ENCODE measurements around the gene DOCK3.
"Not testable (repeated sequence)": the region's sequence is repeated elsewhere in the genome, so short reads cannot be mapped to it uniquely, and the experiment has no call there.

Gene DOCK3

DNA sequence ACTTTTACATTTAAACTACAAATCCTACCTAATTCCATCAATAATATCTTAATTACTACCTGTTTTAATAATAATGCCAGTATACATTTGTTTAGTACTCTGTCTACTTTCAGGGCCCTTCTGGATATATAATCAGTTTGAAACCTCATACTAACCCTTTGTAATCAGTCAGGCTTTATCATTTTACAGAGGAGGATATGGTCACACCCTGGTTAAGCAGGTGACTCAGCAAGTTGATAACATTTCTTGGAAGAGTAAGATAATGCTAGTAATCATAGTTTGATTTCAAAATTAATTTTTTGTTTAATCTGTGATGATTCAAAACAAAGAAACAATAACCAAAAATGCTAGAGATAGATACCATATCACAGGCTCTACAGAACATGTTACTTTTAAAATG, 502.2 kb downstream of the DOCK3 start:
- DNase-seq (ENCODE audit: low read depth) = no peak
- H3K4me3 ChIP-seq (ENCODE audit: low read depth, low read length) = no peak overlapping the region
- no peak for TF ChIP-seq CTCF (conservative IDR thresholded peaks at IDR 0.05; ENCODE audit: low read depth, low read length)

DNA sequence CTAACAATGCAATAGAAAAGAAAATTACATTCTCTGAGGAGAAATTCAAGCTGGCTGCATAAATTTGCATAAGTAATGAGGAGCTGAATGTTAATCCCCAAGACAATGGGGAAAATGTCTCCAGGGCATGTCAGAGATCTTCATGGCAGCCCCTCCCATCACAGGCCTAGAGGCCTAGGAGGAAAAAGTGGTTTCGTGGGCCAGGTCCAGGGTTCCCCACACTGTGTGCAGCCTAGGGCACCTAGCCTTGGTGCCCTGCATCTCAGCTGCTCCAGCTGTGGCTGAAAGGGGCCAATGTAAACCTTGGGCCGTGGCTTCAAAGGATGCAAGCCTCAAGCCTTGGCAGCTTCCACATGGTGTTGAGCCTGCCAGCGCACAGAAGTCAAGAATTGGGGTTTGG, 511.7 kb downstream of the DOCK3 start:
- not testable (repeated sequence) for H3K4me3 ChIP-seq (ENCODE audit: low read depth, low read length); DNase-seq (ENCODE audit: low read depth)

- H3K4me3 ChIP-seq (ENCODE audit: low read depth, low read length) = no peak overlapping the region
- no peak for DNase-seq (ENCODE audit: low read depth)
- no peak for TF ChIP-seq CTCF (conservative IDR thresholded peaks at IDR 0.05; ENCODE audit: low read depth, low read length)
Measured at GRCh38 chr3:51190199-51190598, 515.5 kb downstream of the DOCK3 start.

DNA sequence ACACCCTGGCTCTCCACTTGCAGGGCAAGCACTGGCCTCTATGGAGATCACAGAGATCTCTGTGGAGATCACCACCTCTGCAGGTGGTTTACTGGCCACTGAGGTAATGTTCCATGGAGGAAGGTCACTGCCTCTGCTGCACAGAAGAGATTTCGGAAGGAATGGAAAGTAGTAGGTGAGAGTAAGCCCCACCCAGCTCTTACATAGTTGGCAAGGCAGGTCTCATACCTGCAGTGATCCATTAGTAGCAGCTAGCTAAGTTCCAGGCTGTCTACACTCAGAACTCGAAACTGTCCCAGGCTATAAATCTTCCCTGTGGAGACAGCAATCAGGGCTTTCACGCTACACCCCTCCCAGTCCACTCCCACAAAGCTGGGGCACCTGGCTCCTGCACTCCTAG, 516.1 kb downstream of the DOCK3 start:
- no peak overlapping the region for H3K4me3 ChIP-seq (ENCODE audit: low read depth, low read length)
- no peak for TF ChIP-seq CTCF (conservative IDR thresholded peaks at IDR 0.05; ENCODE audit: low read depth, low read length)
- DNase-seq (ENCODE audit: low read depth) = no peak

DNA sequence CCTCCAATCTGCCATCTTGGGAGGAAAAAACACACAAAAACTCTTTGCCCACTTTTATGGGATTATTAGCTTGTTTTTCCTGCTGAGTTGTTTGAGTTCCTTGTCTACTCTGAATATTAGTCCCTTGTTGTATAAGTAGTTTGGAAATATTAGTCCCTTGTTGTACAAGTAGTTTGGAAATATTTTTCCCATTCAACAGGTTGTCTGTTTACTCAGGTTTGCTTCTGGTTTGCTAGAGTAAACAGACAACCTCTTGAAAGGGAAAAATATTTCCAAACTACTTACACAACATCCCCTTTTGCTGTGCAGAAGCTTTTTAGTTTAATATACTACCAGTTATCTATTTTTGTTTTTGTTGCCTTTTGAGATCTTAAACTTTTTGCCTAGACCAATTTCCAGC, 517.0 kb downstream of the DOCK3 start:
- no peak for DNase-seq (ENCODE audit: low read depth)
- no peak for TF ChIP-seq CTCF (conservative IDR thresholded peaks at IDR 0.05; ENCODE audit: low read depth, low read length)
- H3K4me3 ChIP-seq (ENCODE audit: low read depth, low read length) = no peak overlapping the region

GRCh38 chr3:51198477-51198876, 523.8 kb downstream of the DOCK3 start:
- no peak for TF ChIP-seq CTCF (conservative IDR thresholded peaks at IDR 0.05; ENCODE audit: low read depth, low read length)
- no peak for DNase-seq (ENCODE audit: low read depth)
- H3K4me3 ChIP-seq (ENCODE audit: low read depth, low read length) = no peak overlapping the region

GRCh38 chr3:51199296-51199695, 524.6 kb downstream of the DOCK3 start:
- not testable (repeated sequence) for H3K4me3 ChIP-seq (ENCODE audit: low read depth, low read length); DNase-seq (ENCODE audit: low read depth)

DNA sequence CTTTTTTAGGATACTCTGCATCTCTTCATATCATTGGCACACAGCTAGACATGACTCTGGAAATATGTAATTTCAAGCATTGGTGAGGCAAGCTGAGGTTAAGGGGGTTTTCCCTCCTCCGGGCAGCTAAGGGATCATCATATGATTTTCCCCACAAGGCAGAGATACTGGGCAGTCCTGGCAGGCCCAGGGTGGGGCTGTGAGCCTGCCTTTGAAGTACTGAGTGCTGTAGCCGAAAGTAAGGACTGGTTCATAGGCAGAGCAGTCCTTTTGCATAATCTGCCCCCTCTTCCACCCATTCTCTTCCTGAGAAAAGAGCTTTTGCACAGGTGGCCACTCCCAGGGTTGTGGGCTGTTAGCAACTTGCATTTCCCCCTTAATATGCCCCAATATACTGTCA, 541.6 kb downstream of the DOCK3 start:
- DNase-seq (ENCODE audit: low read depth) = no peak
- TF ChIP-seq CTCF (conservative IDR thresholded peaks at IDR 0.05; ENCODE audit: low read depth, low read length) = no peak
- H3K4me3 ChIP-seq (ENCODE audit: low read depth, low read length) = no peak overlapping the region

All from choroid plexus epithelial cell (primary cell).